Measurements from ENCODE around the gene CCDC117.

CCDC117 gene

GRCh38 chr22:28773461-28773867, 969 bp downstream of the CCDC117 start:
- peak overlapping the region; percentile 66 for H3K4me3 ChIP-seq (ENCODE audit: low read depth, low read length)
- peak; percentile 76 for DNase-seq (ENCODE audit: low read depth)
- TF ChIP-seq CTCF (IDR thresholded peaks at IDR 0.05; ENCODE audit: insufficient read depth, low read depth, low read length, missing control alignments), result no peak

DNA sequence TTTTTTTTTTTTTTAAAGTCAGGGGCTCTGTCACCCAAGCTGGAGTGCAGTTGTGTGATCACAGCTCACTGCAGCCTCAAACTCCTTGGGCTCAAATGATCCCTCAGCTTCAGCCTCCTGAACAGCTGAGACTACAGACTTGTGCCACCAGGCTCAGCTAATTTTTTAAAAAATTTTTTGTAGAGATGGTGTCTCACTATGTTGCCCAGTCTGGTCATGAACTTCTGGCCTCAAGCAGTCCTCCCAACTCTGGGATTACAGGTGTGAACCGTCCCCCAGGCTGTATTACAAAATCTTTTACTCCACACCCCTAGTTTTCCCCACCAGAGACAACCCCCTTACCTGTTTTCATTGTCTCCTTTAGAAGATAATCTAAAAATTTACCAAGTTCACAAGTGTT, 1.9 kb downstream of the CCDC117 start:
- DNase-seq (ENCODE audit: low read depth), result no peak
- no peak overlapping the region for H3K4me3 ChIP-seq (ENCODE audit: low read depth, low read length)

DNA sequence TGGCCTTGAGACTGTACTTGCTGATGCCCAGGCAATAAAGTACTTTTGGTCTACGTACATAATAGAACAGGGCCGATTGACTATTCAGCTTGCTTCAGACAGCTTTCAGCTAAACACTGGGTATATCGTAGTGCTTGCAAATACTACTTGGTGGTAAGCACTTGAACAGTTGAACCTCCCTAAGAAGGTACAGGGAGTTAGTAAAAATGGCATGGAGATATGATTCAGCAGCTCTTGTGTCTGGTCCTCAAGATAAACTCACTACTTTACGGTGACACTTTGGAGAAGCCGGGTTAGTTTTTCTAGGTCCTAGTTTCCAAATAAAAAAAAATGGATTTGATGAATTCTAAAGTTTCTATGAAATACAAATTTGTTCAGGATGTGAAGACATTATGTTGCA, 7.3 kb downstream of the CCDC117 start:
- no peak for DNase-seq (ENCODE audit: low read depth)
- no peak for TF ChIP-seq CTCF (IDR thresholded peaks at IDR 0.05; ENCODE audit: insufficient read depth, low read depth, low read length, missing control alignments)
- H3K4me3 ChIP-seq (ENCODE audit: low read depth, low read length), result no peak overlapping the region

More for the DNA sequence above, 1.9 kb downstream of the CCDC117 start:
- TF ChIP-seq CTCF (IDR thresholded peaks at IDR 0.05; ENCODE audit: insufficient read depth, low read depth, low read length, missing control alignments), result no peak

- no peak overlapping the region for H3K4me3 ChIP-seq (ENCODE audit: low read depth, low read length)
- no peak for DNase-seq (ENCODE audit: low read depth)
- no peak for TF ChIP-seq CTCF (IDR thresholded peaks at IDR 0.05; ENCODE audit: insufficient read depth, low read depth, low read length, missing control alignments)
Measured at GRCh38 chr22:28780296-28780695, 7.8 kb downstream of the CCDC117 start.

- TF ChIP-seq CTCF (IDR thresholded peaks at IDR 0.05; ENCODE audit: insufficient read depth, low read depth, low read length, missing control alignments), result no peak
- no peak for DNase-seq (ENCODE audit: low read depth)
- H3K4me3 ChIP-seq (ENCODE audit: low read depth, low read length), result no peak overlapping the region
Measured at GRCh38 chr22:28783786-28784671, 11.5 kb downstream of the CCDC117 start.

GRCh38 chr22:28788601-28789000, 16.1 kb downstream of the CCDC117 start:
- no peak for TF ChIP-seq CTCF (IDR thresholded peaks at IDR 0.05; ENCODE audit: insufficient read depth, low read depth, low read length, missing control alignments)
- no peak overlapping the region for H3K4me3 ChIP-seq (ENCODE audit: low read depth, low read length)
- no peak for DNase-seq (ENCODE audit: low read depth)

DNA sequence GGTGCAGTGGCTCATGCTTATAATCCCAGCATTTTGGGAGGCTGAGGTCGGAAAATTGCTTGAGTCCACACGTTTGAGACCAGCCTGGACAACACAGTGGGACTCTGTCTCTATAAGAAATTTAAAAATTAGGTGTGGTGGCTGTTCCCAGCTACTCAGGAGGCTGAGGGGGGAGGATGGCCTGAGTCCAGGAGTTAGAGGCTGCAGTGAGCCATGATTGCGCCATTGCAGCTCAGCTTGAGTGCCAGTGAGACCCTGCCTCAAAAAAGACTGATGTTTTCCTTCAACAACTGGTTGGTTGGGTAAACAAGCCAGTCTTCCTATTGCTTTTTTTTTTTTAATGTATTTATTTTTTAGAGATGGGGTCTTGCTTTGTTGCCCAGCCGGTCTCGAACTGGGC, 18.6 kb downstream of the CCDC117 start:
- H3K4me3 ChIP-seq (ENCODE audit: low read depth, low read length), result no peak overlapping the region
- no peak for TF ChIP-seq CTCF (IDR thresholded peaks at IDR 0.05; ENCODE audit: insufficient read depth, low read depth, low read length, missing control alignments)
- DNase-seq (ENCODE audit: low read depth), result no peak
